SU-DHL-6 (cell line): ENCODE measurements around the gene OR9Q1.
"Not testable (repeated sequence)": the region's sequence is repeated elsewhere in the genome, so short reads cannot be mapped to it uniquely, and the experiment has no call there.

Experiments used
- EZH2phosphoT487 ChIP-seq: fragments of 200-600 bp; sonication (generic), shearing (Covaris generic); conservative IDR thresholded peaks from 2 replicates; pipeline ENCODE4 v1.6.1; 2018; ENCODE audit warnings: mild to moderate bottlenecking, antibody characterized with exemption, low read length, moderate library complexity, mixed read lengths
- TF ChIP-seq, protein P1 (sequence below): fragments of 200-600 bp; sonication (generic); IDR thresholded peaks from one replicate; pipeline ENCODE4 v1.5.1; 2017; ENCODE audit warnings: antibody characterized with exemption, mild to moderate bottlenecking, low read length, moderate library complexity; ENCODE audit not compliant: insufficient read depth, poor library complexity, severe bottlenecking

DNA sequence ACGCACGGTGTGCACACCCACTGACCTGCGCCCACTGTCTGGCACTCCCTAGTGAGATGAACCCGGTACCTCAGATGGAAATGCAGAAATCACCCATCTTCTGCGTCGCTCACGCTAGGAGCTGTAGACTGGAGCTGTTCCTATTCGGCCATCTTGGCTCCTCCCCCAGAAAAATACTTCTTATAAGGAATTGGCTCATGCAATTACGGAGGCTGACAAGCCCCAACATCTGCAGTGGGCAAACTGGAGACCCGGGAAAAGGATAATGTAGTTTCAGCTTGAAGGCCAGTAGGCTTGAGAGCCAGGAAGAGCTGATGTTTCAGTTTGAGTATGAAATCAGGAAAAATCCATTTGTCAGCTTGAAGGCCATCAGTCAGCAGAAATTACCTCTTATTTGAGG, 23.7 kb upstream of the OR9Q1 start:
- TF ChIP-seq, protein P1, sequence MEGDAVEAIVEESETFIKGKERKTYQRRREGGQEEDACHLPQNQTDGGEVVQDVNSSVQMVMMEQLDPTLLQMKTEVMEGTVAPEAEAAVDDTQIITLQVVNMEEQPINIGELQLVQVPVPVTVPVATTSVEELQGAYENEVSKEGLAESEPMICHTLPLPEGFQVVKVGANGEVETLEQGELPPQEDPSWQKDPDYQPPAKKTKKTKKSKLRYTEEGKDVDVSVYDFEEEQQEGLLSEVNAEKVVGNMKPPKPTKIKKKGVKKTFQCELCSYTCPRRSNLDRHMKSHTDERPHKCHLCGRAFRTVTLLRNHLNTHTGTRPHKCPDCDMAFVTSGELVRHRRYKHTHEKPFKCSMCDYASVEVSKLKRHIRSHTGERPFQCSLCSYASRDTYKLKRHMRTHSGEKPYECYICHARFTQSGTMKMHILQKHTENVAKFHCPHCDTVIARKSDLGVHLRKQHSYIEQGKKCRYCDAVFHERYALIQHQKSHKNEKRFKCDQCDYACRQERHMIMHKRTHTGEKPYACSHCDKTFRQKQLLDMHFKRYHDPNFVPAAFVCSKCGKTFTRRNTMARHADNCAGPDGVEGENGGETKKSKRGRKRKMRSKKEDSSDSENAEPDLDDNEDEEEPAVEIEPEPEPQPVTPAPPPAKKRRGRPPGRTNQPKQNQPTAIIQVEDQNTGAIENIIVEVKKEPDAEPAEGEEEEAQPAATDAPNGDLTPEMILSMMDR: not testable (repeated sequence)
- not testable (repeated sequence) for TF ChIP-seq EZH2phosphoT487
